Hepatocyte (in vitro differentiated cells): ENCODE results near the gene ABLIM1.

ENCODE experiments used
- CTCF ChIP-seq: fragments of 200-600 bp; sonication (generic); IDR thresholded peaks from 2 replicates; pipeline ENCODE4 v1.5.1; 2016; ENCODE audit warnings: antibody characterized with exemption, mild to moderate bottlenecking; ENCODE audit not compliant: poor library complexity
- EZH2phosphoT487 ChIP-seq: fragments of 200-600 bp; sonication (generic); IDR thresholded peaks from one replicate; pipeline ENCODE4 v1.6.1; 2018; ENCODE audit warnings: antibody characterized with exemption, mild to moderate bottlenecking, low read depth, moderate library complexity; ENCODE audit not compliant: unreplicated experiment, severe bottlenecking

- TF ChIP-seq CTCF, result no peak
- TF ChIP-seq EZH2phosphoT487, result no peak
These were observed 52.8 kb downstream of the ABLIM1 start for GRCh38 chr10:114605155-114605797.
